ENCODE data around the gene SORCS2.

SORCS2 gene

GRCh38 chr4:7761312-7761711 lies 569.0 kb downstream of the SORCS2 start:
- in situ Hi-C loops (cut with MboI; ENCODE audit: low sequenced_read_pairs), result no loop called here

- in situ Hi-C loops (cut with MboI; ENCODE audit: low sequenced_read_pairs), result no loop called here
These were observed 569.4 kb downstream of the SORCS2 start for GRCh38 chr4:7761720-7762119.

DNA sequence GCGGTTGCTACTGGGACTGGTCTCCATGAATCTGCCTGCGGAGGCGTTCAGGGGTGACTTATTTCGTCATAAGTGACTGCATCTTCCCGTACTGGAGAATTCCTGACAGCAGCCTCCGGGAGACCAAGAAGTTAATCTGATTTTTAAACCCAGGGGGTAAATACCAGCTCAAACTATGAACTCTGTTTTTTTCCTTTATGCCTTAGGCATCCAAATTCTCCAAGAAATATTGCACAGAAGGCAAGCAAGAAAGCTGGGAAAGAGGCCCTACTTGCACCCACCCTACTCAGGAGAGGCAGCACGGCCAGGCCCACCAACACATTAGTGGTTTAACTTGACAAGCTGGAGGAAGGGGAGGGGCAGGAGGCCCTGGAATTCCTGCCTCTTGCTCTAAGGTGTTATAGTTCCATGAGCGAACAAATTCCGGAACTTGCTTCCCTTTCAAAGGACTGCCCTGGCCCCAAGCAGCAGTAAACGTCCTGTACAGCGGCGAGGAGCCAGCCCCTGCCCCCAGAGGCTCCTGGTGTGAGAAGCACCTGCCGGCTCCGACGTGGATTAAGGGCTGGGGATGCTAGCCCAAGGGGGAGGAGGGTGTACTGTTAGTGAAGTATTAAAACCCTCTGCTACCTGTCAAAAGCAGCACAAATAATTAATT lies 570.2 kb downstream of the SORCS2 start:
- in situ Hi-C loops (cut with MboI; ENCODE audit: low sequenced_read_pairs), result no loop called here

DNA sequence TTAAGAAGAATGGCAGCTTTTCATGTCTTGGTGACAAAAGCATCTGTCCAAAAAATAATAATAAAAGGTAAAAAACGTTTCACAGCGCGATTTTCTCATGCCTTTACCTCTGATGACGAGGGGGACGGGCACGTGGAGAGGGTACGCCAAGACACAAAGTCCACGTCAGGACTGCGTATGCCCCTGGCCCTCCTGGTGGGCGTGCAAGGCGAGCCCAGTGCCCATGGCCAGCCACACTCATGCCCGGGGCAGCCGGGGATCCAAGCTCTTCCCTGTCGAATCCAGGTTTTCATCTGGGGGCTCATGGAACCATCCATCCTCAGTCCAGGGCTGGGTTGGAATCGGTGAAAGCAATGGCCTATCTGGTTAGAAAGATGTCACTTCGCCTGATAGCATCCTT lies 570.8 kb downstream of the SORCS2 start:
- in situ Hi-C loops (cut with MboI; ENCODE audit: low sequenced_read_pairs), result no loop called here

- in situ Hi-C loops (cut with MboI; ENCODE audit: low sequenced_read_pairs), result no loop called here
These were observed 571.5 kb downstream of the SORCS2 start for GRCh38 chr4:7763788-7764187.

DNA sequence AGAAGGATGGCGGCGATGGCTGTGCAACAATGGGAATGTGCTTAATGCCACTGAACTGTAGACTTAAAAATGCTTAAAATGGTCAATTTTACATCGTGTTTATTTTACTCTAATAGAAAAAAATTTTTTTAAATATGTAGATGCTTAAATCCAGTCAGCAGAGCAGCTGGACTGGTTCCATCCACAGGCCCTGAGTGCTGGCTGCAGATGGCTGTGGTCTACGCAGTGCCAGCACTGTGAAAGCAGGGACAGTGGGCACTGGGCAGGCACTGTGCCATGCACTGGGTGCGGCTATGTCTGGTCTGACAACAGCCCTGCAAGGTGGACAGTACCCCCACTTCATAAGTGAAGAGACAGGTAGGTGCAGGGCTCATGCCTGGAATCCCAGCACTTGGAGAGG lies 572.1 kb downstream of the SORCS2 start:
- in situ Hi-C loops (cut with MboI; ENCODE audit: low sequenced_read_pairs), result no loop called here

GRCh38 chr4:7765666-7766065 lies 573.3 kb downstream of the SORCS2 start:
- in situ Hi-C loops (cut with MboI; ENCODE audit: low sequenced_read_pairs), result no loop called here

DNA sequence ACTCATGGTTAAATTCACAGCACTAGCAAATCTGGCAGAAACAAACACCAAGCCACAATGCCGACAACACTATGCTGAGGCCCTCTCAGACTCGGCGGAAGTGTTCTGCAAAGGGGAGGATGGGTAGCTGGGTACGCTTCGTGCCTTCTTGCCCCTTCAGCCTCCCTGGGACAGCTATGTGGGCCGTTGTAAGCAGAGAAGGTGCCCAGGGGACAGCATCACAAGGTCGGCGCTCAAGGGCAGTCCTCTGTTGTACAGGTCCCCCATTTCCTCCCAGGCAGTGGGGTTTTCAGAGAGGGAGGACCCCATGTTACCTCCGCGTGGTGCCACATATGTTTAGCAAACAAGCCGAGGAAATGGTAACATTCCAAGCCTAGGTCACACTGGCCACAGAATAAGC lies 573.7 kb downstream of the SORCS2 start:
- in situ Hi-C loops (cut with MboI; ENCODE audit: low sequenced_read_pairs), result no loop called here

GRCh38 chr4:7766661-7767345 lies 574.5 kb downstream of the SORCS2 start:
- in situ Hi-C loops (cut with MboI; ENCODE audit: low sequenced_read_pairs), result no loop called here

GRCh38 chr4:7767526-7767925 lies 575.2 kb downstream of the SORCS2 start:
- in situ Hi-C loops (cut with MboI; ENCODE audit: low sequenced_read_pairs), result no loop called here

DNA sequence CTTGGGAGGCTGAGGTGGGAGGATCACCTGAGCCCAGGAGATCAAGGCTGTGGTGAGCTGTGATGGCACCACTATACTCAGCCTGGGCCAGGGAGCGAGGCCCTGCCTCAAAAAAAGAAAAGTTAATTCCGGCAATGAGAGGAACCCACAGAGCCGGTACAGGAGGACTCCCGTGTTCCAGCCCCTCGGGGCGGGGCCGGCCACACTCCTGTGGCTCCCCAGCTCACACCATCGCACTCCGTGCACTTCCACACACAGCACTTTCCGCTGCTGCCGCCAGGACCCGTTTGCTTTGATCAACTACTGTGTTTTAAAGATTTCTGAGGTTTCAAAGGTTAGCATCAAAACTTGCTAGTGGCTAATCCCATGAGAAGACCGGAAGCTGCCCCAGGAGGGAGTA lies 575.6 kb downstream of the SORCS2 start:
- in situ Hi-C loops (cut with MboI; ENCODE audit: low sequenced_read_pairs), result no loop called here

GRCh38 chr4:7768736-7769135 lies 576.4 kb downstream of the SORCS2 start:
- in situ Hi-C loops (cut with MboI; ENCODE audit: low sequenced_read_pairs), result no loop called here

- in situ Hi-C loops (cut with MboI; ENCODE audit: low sequenced_read_pairs), result no loop called here
These were observed 577.3 kb downstream of the SORCS2 start for GRCh38 chr4:7769396-7770223.

DNA sequence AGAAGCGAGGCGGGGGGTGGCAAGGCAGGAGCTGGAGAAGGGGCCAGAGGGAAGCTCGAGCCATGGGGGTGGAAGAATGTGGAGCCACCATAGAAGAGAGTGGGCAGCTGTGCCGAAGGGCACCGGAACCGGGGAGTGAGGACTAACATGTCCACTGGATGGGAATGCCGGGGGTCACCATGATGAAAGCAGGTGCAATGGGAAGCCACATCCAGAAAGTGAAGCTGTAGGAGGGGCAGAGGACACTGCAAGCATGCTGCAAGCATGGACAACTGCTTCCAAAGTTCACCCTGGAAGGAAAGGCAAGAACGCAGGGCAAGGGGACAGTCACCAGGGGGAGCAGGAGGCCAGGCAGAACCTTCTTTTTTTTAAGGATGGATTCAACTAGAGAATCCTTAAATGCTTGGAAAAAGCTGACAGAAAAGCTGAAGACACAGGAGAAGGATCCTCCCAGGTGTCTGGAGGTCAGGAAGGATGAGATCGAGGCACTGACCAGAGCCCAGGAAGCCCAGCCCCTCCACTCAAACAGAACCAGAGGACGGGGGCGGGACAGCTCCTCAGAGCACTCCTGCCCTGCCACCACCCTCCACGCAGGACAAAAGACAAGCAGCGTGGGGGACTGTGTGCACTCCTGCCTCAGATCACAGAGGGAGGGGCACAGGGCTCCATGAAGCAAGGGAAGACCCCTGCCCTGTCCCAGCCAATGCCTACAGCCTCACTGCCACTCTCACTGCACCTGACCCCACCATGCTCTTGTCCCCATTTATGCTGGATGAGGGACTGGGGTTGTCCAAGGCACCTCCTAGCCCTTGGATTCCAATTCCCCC lies 578.1 kb downstream of the SORCS2 start:
- in situ Hi-C loops (cut with MboI; ENCODE audit: low sequenced_read_pairs), result no loop called here

DNA sequence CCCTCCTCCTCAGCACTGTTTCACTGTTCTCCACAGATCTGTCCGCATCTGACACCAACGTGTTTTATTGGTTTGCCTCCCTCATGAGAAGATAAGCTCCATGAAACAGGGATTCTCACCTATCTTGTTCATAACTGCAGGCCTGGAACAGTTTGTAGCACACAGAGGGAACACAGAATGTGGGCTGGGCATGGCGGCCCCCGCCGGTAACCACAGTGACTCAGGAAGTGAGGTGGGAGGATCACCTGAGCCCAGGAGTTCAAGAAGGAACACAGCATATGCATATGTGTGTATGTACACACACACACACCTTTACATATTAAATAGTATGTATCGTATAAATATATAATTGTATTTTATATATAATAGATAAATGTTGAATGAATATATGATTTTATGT lies 578.7 kb downstream of the SORCS2 start:
- in situ Hi-C loops (cut with MboI; ENCODE audit: low sequenced_read_pairs), result no loop called here

DNA sequence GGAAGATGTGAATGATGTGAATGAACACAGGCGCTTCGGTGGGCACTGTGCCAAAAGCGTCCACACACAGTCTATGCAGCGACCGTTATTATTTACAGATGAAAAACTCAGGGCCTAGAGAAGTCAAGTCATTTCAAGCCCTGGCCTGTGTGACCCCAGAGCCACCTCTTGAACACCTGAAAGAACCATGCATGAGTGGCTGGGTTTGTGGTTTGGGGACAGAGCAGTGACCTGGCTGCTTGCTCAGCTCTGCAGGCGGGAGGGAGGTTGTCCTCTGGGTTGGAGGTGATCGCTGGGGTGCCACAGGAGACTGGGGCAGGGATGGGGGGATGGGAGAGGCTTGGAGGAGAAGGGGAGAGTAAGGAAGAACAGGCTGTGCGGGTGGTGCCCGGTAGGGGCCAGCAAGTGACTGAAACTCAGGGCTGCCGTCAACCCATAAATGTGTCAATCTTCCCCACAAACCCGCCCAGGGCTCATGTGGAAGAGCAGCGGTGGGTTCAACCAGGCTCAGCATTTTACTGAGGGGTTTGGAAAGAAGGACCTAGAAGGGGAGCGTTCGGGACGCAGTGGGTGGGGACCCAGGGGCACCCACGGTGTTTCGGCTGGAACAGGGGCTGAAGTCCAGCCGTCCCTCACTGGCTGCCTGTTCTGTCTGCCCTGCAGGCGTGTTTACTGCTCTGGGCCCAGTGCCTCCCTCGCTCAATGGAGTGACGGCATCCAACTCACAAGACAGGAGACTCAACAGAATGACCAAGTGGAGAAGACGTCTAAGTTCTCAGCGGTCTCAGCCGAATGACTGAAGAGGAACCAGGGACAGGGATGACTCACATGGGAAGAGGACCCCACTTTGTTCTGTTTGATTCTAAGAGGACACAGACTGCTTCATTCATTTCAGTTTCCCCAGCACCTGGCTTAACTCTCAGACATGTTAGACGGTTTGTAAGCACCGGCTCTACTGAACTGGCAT lies 579.5 kb downstream of the SORCS2 start:
- in situ Hi-C loops (cut with MboI; ENCODE audit: low sequenced_read_pairs), result no loop called here

DNA sequence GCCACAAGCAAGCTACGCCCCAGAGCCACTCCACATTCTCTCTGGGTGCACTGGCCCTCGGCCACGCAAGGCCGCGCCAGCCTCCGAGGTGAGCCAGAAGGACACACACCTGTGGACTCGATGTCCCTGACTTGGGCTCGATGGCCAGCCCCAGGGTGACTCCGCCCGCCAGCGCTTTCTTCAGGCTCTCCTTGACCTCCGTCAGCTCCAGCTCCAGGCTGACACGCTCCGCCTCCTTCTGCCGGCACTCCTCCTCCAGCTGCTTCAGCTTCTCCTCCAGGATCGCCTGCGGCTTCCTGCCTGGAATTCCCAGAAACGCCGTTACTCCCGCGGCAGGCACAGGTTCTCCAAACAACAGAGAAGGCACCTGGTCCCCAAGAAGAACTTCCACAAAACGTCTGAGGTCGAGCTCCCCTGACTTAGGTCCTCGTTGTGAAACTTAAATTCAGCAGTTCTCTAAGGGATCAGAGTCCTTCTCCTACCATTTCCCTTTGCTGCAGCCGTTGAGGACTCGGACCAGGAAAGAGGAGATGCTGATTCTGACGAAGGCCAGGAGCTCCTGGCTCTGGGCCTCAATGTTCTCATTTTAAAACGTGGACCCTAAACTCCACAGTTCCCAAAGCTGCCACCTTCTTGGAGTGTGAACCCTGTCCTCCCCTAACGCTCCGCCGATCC lies 580.5 kb downstream of the SORCS2 start:
- in situ Hi-C loops (cut with MboI; ENCODE audit: low sequenced_read_pairs), result no loop called here

DNA sequence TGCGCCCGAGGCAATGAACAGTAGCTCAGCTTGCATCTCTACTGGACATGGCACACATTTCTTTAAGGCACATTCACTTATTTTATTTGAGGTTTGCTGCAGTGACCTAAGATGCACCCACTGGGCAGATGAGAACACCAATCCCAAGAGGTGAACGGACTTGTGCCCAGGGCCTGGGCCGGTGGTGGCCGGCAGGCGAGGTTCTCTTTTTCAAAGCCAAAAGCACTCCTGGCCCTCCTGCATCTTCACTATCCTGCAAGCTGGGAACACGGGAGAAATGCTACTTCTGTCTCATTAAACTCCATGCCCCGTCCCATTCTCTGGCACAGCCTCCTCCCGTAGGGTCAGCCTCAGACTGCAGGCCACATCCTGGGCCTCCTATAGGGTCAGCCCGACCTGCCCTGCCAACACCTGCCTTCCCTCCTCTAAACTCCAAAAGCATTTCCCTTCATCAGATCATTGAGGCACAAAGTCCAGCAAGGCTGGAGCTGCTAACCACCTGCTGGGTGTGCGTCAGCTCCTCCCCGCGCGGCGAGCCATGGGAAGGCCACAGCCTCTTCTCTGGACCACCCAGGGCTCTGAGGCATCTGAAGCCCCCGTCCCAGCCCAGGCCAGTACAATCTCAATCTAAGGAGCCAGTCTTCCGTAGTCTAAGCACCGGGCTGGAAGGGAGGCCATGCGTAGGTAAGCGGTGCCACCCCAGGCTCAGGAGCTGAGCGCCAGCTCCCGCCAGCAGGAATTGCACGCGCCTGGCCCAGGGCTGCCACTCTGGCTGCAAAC lies 581.3 kb downstream of the SORCS2 start:
- in situ Hi-C loops (cut with MboI; ENCODE audit: low sequenced_read_pairs), result no loop called here
